Jurkat, Clone E6-1 (cell line): ENCODE measurements around the gene CIROP.

Experiments
- DNase-seq: peaks from one replicate; pipeline ENCODE4 v3.0.0-alpha.2; 2011; ENCODE audit warnings: low read depth, low spot score
- H3K4me3 ChIP-seq: 2 replicates; pipeline ENCODE4 v1.5.1; 2011; ENCODE audit warnings: mild to moderate bottlenecking, low read length, control low read depth, moderate library complexity

The CIROP gene

GRCh38 chr14:23057757-23058653 lies 46.8 kb downstream of the CIROP start:
- peak overlapping the region; percentile 58 for H3K4me3 ChIP-seq
- DNase-seq = peak; percentile 76

- DNase-seq = peak; percentile 49
- peak within 1 kb of the TSS; percentile 58 for H3K4me3 ChIP-seq
Measured at GRCh38 chr14:23056956-23057756, 47.6 kb downstream of the CIROP start, which contains the start of gene CDH24. Gene CDH24, minus strand, starts transcription at chr14:23057520. Its CDS starts 1,787 bp downstream, at chr14:23055733.

GRCh38 chr14:23056145-23056955 lies 48.4 kb downstream of the CIROP start:
- peak overlapping the region; percentile 58 for H3K4me3 ChIP-seq
- peak; percentile 46 for DNase-seq

- no peak for DNase-seq
- no peak overlapping the region for H3K4me3 ChIP-seq
Measured at GRCh38 chr14:23055621-23056144, 49.1 kb downstream of the CIROP start.

- no peak for DNase-seq
- H3K4me3 ChIP-seq = no peak overlapping the region
Measured at GRCh38 chr14:23055147-23055550, 49.6 kb downstream of the CIROP start.

GRCh38 chr14:23054000-23054811 lies 50.6 kb downstream of the CIROP start:
- no peak overlapping the region for H3K4me3 ChIP-seq
- no peak for DNase-seq

GRCh38 chr14:23053426-23053825 lies 51.4 kb downstream of the CIROP start:
- DNase-seq = no peak
- no peak overlapping the region for H3K4me3 ChIP-seq

GRCh38 chr14:23052671-23053070 lies 52.1 kb downstream of the CIROP start:
- no peak overlapping the region for H3K4me3 ChIP-seq
- DNase-seq = no peak

- no peak overlapping the region for H3K4me3 ChIP-seq
- no peak for DNase-seq
Measured at GRCh38 chr14:23052182-23052623, 52.6 kb downstream of the CIROP start.

- no peak for DNase-seq
- no peak overlapping the region for H3K4me3 ChIP-seq
Measured at GRCh38 chr14:23051141-23052057, 53.4 kb downstream of the CIROP start.
